Measurements from ENCODE around the gene GSTM3. TPM values are rescaled to one million over a fixed set of nuclear protein-coding genes. Genes with fewer than 3 reads are reported as not detected.

The GSTM3 gene
- not detected in 2 replicates for total RNA-seq (2014; rRNA removed; shearing (Covaris generic))
- not detected in 2 replicates for total RNA-seq (2022)
- Bru-seq, nascent RNA, result not detected
- percentile 15 among the genes with signal in this experiment for BruChase-seq, experiment 1, labeled RNA remaining after a 6-hour chase
- not detected for BruChase-seq, experiment 2, labeled RNA remaining after a 2-hour chase
- long read RNA-seq, result 0 reads

DNA sequence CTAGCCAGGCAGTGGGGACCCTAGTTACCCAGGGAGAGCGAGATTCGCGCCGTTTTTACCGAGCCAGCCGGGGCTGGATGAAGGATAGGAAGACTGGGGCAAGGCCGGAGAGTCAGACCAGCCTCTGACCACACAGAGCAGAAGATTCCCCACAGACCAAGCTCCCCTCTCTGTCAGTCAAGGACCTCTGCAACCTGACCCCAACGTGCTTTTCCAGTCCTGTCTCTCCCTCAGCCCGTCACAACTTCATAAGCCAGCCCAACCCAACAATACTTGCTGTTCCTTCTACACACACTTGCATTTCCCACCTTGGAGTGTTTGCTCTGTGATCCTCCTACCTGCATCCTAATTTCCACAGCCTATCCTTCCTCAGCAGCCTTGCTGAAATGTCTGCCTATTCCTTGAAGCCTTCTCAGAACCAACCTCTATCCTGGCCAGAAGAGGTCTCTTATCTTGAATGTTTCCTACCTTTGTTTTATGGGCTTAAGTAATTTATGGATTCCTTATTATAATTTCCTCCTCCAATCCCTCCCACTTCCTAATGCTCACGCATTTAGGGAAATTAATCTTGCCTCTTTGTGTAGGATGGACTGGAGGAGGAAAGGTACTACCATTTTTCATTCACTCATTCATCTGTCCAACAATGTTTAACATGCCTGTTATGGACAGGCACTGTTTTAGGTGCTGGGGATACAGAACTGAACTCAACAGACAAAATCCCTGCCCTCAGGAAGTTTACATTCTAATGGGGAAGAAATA lies at the start of gene GSTM3:
GSTM3 (minus strand) TSS at position 424 of the 759 bp plus-strand sequence. CDS start 751 bp downstream, outside the sequence.
- BruUV-seq (replicated peaks), result no TSS peak
- Histone ChIP-seq H3K4me3 (ENCODE audit: low read depth, low read length, poor library complexity, severe bottlenecking) (no peak within 1 kb of the TSS), H3K79me2 (ENCODE audit: insufficient read depth, low read depth, low read length) (no peaks in the 10 kb centered on the region), H3K27ac (ENCODE audit: low read depth, low read length, poor library complexity, severe bottlenecking) (no peak within 1 kb of the TSS), H3K9me2 (ENCODE audit: insufficient read depth, low read length) (no peaks in the 10 kb centered on the region), H3K4me2 (ENCODE audit: low read length) (no peak within 1 kb of the TSS), H3K36me3 (ENCODE audit: insufficient read depth, low read length) (no peaks in the 10 kb centered on the region), H4K20me1 (ENCODE audit: insufficient read depth, low read length) (no peaks in the 10 kb centered on the region), H3K9me3 (ENCODE audit: low read length) (no peaks in the 10 kb centered on the region), H2AFZ (ENCODE audit: low read length) (no peak within 1 kb of the TSS), H3K4me1 (ENCODE audit: insufficient read depth, low read length, poor library complexity, severe bottlenecking) (no peaks in the 10 kb centered on the region)
- intact Hi-C loops (cut with micrococcal nuclease; ENCODE audit: unreplicated experiment), result no loop called here
- DNase-seq (ENCODE audit: low spot score), result no peak
- POLR2A ChIA-PET, result no interaction called here
- CTCF ChIA-PET (ENCODE audit: unreplicated experiment), result no interaction called here
- TF ChIP-seq EZH2phosphoT487 (IDR thresholded peaks at IDR 0.05; ENCODE audit: borderline replicate concordance, low read depth, low read length) (no peak), CTCF (conservative IDR thresholded peaks at IDR 0.05; ENCODE audit: low read length) (no peak)

GRCh38 chr1:109790329-109790728 lies 49.5 kb upstream of the GSTM3 start:
- no peak for DNase-seq (ENCODE audit: low spot score)
- ChIA-PET POLR2A (interaction anchor here (0.7 kb wide), 1 partner anchor 19 kb away, joined by 3 read pairs; no protein-coding TSS in a partner anchor), CTCF (ENCODE audit: unreplicated experiment) (interaction anchor here (1.3 kb wide), 1 partner anchor 194 kb away, joined by 3 read pairs; no protein-coding TSS in a partner anchor)
- Histone ChIP-seq H2AFZ (ENCODE audit: low read length) (no peak overlapping the region), H3K4me3 (ENCODE audit: low read depth, low read length, poor library complexity, severe bottlenecking) (no peak overlapping the region), H3K4me2 (ENCODE audit: low read length) (no peak overlapping the region), H3K27ac (ENCODE audit: low read depth, low read length, poor library complexity, severe bottlenecking) (no peak overlapping the region), H3K79me2 (ENCODE audit: insufficient read depth, low read depth, low read length) (no peaks in the 10 kb centered on the region), H3K9me3 (ENCODE audit: low read length) (no peaks in the 10 kb centered on the region), H3K36me3 (ENCODE audit: insufficient read depth, low read length) (no peaks in the 10 kb centered on the region), H3K9me2 (ENCODE audit: insufficient read depth, low read length) (no peaks in the 10 kb centered on the region), H4K20me1 (ENCODE audit: insufficient read depth, low read length) (no peaks in the 10 kb centered on the region), H3K4me1 (ENCODE audit: insufficient read depth, low read length, poor library complexity, severe bottlenecking) (no peaks in the 10 kb centered on the region)
- intact Hi-C loops (cut with micrococcal nuclease; ENCODE audit: unreplicated experiment), result no loop called here
- TF ChIP-seq CTCF (conservative IDR thresholded peaks at IDR 0.05; ENCODE audit: low read length), result no peak
- no peak for TF ChIP-seq EZH2phosphoT487 (IDR thresholded peaks at IDR 0.05; ENCODE audit: borderline replicate concordance, low read depth, low read length)
- BruUV-seq (replicated peaks), result no TSS peak

Data from OCI-LY7 (cell line).